ENCODE data around the gene SIM1. TPM values are rescaled to one million over a fixed set of nuclear protein-coding genes. Genes with fewer than 3 reads are reported as not detected.

Gene SIM1
- total RNA-seq, 4 donors from 2014 or later: 0.18 to 0.72 (median 0.42) TPM

GRCh38 chr6:100379386-100379785 is 85.3 kb downstream of the SIM1 start:
- H3K27ac ChIP-seq: no peak overlapping the region
- no peaks in the 10 kb centered on the region for H3K9me3 ChIP-seq
- no peak for TF ChIP-seq POLR2AphosphoS5 (IDR thresholded peaks at IDR 0.05)
- TF ChIP-seq POLR2A (IDR thresholded peaks at IDR 0.05): no peak
- no peak for TF ChIP-seq CTCF (IDR thresholded peaks at IDR 0.05)
- no peak for TF ChIP-seq EP300 (IDR thresholded peaks at IDR 0.05)
- H3K36me3 ChIP-seq: no peaks in the 10 kb centered on the region
- no peaks in the 10 kb centered on the region for H3K4me1 ChIP-seq
- WGBS: 84% methylated on average over 3 of the region's 3 CpGs
- no peak for DNase-seq (ENCODE audit: low spot score in 2 of 2)
- H3K4me3 ChIP-seq: no peak overlapping the region
- no peaks in the 10 kb centered on the region for H3K27me3 ChIP-seq

- Histone ChIP-seq H3K4me3 (no peak overlapping the region), H3K4me1 (no peaks in the 10 kb centered on the region), H3K27ac (no peak overlapping the region), H3K36me3 (no peaks in the 10 kb centered on the region), H3K27me3 (no peaks in the 10 kb centered on the region), H3K9me3 (no peaks in the 10 kb centered on the region)
- no peak for DNase-seq (ENCODE audit: low spot score in 2 of 2)
- no peak for TF ChIP-seq POLR2AphosphoS5 (IDR thresholded peaks at IDR 0.05)
- no peak for TF ChIP-seq EP300 (IDR thresholded peaks at IDR 0.05)
- no peak for TF ChIP-seq POLR2A (IDR thresholded peaks at IDR 0.05)
- TF ChIP-seq CTCF (IDR thresholded peaks at IDR 0.05): no peak
- WGBS: 70% methylated on average over 2 of the region's 2 CpGs
Measured at GRCh38 chr6:100378576-100378975, 86.1 kb downstream of the SIM1 start.

GRCh38 chr6:100376103-100376502 is 88.6 kb downstream of the SIM1 start:
- TF ChIP-seq CTCF (IDR thresholded peaks at IDR 0.05) (no peak), POLR2AphosphoS5 (IDR thresholded peaks at IDR 0.05) (no peak), POLR2A (IDR thresholded peaks at IDR 0.05) (no peak), EP300 (IDR thresholded peaks at IDR 0.05) (no peak)
- Histone ChIP-seq H3K27ac (no peak overlapping the region), H3K36me3 (no peaks in the 10 kb centered on the region), H3K4me1 (no peaks in the 10 kb centered on the region), H3K4me3 (no peak overlapping the region), H3K27me3 (no peaks in the 10 kb centered on the region), H3K9me3 (no peaks in the 10 kb centered on the region)
- no peak for DNase-seq (ENCODE audit: low spot score in 2 of 2)
- 54% methylated on average over 3 of the region's 3 CpGs for WGBS

- WGBS: 57% methylated on average over 11 of the region's 11 CpGs
- TF ChIP-seq POLR2A (IDR thresholded peaks at IDR 0.05): no peak
- no peak for TF ChIP-seq POLR2AphosphoS5 (IDR thresholded peaks at IDR 0.05)
- TF ChIP-seq EP300 (IDR thresholded peaks at IDR 0.05): no peak
- no peak for TF ChIP-seq CTCF (IDR thresholded peaks at IDR 0.05)
- H3K27me3 ChIP-seq: no peaks in the 10 kb centered on the region
- no peaks in the 10 kb centered on the region for H3K4me1 ChIP-seq
- DNase-seq (ENCODE audit: low spot score in 2 of 2): no peak
- no peak overlapping the region for H3K27ac ChIP-seq
- no peaks in the 10 kb centered on the region for H3K9me3 ChIP-seq
- H3K36me3 ChIP-seq: no peaks in the 10 kb centered on the region
- H3K4me3 ChIP-seq: no peak overlapping the region
Measured at GRCh38 chr6:100372326-100373091, 92.2 kb downstream of the SIM1 start.

- 96% methylated on average over 4 of the region's 4 CpGs for WGBS
- DNase-seq (ENCODE audit: low spot score in 2 of 2): no peak
- Histone ChIP-seq H3K4me1 (no peaks in the 10 kb centered on the region), H3K4me3 (no peak overlapping the region), H3K9me3 (no peaks in the 10 kb centered on the region), H3K36me3 (no peaks in the 10 kb centered on the region), H3K27me3 (no peaks in the 10 kb centered on the region), H3K27ac (no peak overlapping the region)
- TF ChIP-seq POLR2A (IDR thresholded peaks at IDR 0.05) (no peak), EP300 (IDR thresholded peaks at IDR 0.05) (no peak), CTCF (IDR thresholded peaks at IDR 0.05) (no peak), POLR2AphosphoS5 (IDR thresholded peaks at IDR 0.05) (no peak)
Measured at GRCh38 chr6:100371591-100371990, 93.1 kb downstream of the SIM1 start.
